Fibroblast of skin of left biceps (primary cell): Measurements from ENCODE around the gene TRIM6.
A peak's percentile ranks its signal among the peaks of the same experiment; 100 is the strongest.
"Not testable (repeated sequence)": the region's sequence is repeated elsewhere in the genome, so short reads cannot be mapped to it uniquely, and the experiment has no call there.

Experiments
- DNase-seq, 2 experiments: peaks; one replicate each; pipeline ENCODE4 v3.0.0-alpha.2; 2013; ENCODE audit warnings: low read depth in 2 of 2

Gene TRIM6, protein sequence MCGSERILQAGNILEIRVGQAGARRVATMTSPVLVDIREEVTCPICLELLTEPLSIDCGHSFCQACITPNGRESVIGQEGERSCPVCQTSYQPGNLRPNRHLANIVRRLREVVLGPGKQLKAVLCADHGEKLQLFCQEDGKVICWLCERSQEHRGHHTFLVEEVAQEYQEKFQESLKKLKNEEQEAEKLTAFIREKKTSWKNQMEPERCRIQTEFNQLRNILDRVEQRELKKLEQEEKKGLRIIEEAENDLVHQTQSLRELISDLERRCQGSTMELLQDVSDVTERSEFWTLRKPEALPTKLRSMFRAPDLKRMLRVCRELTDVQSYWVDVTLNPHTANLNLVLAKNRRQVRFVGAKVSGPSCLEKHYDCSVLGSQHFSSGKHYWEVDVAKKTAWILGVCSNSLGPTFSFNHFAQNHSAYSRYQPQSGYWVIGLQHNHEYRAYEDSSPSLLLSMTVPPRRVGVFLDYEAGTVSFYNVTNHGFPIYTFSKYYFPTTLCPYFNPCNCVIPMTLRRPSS

DNA sequence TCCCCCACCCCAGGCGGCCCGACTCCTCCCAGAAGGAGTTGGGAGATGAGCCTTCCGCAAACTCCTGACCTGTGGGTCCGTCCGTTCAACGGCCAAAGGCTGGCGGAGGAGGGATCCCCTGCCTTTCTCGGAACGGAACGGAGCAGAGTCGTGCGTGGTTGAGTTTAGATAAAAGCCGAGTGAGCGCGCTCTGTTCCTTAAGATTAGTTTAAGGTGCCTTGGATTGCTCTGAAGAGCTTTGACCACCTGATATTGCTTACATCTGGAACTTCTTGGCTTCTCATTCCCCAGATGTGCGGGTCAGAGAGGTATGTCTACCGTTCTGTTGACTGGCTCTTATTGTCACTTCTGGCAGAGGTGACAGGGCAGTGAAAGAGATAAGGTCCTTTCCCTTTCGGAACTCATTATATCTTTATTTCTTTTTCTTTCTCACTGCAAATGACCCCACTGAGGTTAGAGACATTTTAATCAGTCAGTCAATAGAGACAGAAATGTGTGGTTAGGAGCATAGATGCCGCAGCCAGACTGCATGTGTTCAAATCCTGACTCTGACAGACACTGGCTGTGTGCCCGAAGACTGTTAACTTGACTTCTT is at the start of gene TRIM6:
TSS of gene TRIM6 (plus strand) at position 31 of the 595 bp plus-strand sequence. CDS start at position 292, 261 bp downstream.
- no peak for DNase-seq

DNA sequence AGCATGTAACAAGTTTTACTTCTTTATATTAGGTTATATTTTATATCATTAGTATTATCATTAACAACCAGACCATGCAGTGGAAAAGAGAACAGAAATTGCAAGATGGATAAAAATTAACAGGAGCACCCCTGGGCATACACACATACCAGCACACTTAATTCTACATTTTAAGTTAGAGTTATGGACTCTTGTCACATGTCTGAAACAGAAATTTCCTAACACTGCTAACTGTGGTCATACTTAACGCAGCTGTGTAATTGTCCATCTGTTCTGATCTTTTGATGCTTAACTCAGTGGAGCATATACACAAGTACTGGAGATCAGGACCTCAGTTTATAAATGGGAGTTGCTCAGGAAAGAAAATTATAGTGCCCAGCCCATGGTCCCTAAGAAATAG is 48.5 kb upstream of the TRIM6 start:
- DNase-seq, result no peak

DNA sequence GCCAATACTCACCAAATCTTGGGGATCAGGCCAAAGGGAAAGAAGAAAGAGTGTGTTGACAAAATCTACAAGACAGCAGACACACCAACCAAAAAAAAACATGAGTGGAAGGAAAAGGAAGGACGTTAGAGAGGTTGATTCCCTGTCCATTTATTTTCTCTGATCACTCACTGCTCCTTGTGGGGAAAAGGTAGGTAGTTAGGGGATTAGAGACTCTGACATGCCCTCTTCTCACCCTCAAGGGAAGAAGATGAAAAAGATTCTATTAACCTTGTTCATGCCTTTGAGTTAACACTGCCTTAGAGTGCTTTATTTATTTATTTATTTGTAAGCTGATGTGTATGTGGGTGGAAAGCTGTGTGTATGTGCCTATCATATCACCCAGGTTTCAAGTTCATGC is 48.0 kb upstream of the TRIM6 start, which contains the start of gene OR52H1:
TSS of gene OR52H1 (minus strand) at position 101 of the 400 bp plus-strand sequence. CDS start 3,035 bp downstream, outside the sequence.
- no peak for DNase-seq

DNA sequence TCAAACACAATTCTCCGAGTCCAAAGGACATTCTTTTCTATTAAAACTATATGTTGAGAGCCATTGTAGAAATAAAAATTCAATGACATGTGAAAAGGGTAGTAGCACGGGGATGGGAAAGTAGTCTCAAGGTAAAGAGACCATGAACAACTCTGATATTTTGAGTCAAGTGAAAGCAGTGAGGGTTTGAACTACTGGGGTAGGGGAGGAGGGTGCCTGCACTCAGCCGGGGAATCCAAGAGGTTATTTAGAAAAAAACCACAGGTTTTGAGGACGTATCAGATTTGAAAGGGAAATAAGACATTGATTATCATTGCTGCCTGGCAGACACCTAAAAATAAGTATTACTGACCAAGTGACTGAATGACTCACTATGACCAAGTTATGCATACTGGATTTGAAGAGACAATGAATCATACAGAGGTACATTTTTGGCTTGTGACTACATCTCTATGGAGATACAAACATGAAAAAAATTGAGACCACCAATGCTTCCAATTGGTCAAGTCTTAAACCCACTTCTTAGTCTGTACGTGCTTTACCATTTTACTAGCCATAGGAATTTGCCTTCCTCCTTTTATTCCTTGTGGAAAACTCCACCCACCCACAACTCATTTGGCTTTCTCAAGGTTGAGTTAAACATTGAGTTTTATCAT is 45.9 kb upstream of the TRIM6 start:
- DNase-seq, result peak; percentile 71 to 77

DNA sequence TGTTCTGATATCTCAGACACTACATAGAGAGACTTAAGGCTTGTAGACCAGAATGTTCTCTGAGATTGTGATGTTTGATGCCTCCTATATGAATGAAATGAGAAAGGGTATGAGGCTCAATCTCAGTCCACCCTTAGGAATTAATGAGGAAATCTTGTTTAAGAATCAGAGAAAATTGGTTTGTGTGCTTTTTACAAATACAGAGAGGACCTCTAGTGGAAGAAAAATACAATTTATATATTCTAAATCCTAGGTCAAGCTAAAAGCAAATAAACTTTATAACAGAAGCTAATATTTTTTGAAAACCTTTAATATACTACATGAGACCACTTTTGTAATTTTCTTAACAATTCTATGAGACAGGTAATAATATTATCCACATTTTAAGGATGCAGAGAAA is 43.1 kb upstream of the TRIM6 start:
- no peak for DNase-seq

DNA sequence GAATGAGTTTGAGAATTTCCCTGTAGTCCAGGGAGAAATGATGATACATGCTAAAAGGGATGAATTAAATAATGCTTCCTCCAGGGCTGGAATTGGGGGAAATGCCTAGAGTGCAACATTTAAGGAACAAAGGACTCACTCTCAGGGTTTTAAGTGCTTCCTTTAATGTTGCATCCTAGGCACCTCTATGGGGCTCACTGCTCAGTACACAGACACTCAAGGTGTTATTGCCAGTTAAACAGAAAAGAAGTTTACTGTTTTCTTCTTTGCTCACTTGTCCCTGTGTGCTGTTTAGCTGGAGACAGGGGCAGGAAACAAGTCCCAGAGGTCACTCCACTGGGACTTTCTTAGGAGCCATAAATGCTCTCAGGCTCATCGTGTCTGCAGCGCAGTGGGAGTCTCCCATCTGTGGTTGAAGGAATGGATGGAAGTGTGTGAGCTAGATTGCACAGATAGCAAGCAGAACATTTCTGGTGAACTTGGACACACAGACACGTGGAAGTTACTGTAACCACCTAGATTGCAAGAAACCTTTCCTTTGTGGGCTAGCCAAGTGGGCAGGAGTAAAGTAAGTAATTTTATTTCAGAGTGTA is 39.7 kb upstream of the TRIM6 start:
- no peak for DNase-seq

DNA sequence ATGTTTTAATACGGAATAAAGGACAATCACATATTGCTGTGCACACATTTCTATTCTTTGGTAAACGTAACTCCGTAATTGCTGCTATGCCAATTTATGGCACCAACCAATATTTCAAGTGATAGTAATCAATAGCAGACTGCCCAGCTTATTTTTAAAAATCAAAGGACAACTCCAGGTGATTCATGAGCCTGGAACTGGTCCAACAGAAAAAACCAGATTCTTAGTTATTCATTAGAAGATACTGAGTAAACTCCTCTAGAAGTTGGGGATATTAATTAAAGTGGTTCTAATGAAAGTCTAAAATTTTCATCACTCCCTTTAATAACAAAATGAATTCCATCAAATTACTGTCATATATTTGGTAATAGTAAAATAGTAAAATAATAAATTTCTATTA is 38.7 kb upstream of the TRIM6 start:
- DNase-seq, result no peak

DNA sequence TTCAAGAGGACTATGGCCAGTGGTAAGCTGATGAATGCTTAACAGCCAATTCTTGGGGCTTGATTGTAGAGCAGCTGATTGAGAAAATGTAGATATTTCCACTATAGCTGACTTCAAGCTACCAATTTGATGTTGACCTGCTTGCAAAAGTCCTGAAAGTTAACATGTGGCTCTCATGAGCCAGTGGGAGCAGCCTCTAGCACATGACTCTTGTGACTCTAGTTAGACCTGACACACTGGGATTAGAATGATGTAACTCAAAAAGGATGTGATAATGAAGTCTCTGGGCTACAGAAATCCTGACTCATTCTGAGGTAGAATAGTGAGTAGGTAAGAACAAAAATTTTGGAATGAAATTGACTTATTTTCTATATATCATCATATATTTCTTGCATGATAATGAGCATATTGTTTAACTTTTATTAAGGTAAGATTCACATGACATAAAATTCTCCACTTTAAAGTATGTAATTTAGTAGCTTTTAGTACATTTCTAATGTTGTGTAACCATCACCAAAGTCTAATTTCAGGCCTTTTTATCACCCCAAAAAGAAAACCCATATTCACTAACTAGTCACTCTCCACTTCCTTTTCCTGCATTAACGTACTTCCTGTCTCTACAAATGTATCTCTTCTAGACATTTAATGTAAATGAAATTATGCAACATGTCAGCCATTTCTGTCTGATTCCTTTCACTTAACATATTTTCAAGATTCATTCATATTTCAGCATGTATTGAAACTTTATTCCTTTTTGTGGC is 32.0 kb upstream of the TRIM6 start:
- DNase-seq, result no peak

DNA sequence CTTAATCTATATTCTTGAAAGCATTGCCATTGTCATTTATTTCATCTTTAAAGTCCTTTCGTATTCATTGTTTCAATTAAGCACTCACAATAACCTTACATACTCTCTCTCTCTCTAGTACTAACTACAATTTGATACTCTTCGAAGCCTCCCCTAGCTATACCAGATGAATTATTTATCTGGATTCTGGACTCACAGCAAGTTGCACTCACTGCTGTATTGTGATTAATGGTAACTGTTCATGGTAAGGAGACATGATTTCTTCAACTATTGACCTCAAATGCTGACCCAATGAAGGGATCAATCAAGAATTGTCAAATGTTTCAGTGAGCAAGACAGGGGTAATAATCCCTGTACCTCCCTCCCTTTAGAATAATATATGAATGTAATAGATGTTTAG is 21.8 kb upstream of the TRIM6 start:
- DNase-seq, result no peak

DNA sequence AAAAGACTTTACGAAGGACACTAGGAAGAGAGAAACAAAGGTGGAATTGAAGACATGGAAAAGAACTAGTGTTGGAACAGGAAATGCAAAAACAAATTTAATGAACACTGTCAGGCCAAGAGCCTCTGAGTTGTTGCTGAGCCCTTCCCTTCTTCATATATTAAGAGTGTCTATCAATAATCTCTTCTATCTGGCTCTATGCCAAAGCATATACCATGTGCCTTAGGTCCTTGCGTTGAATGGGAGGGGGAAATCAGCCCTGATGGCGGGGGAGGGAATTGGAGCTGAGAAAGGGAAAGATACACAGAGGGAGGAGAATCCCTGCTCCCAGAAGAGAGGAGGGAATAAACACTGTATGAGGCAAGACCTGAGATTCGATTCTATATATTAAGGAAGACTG is 21.3 kb upstream of the TRIM6 start:
- DNase-seq, result no peak

DNA sequence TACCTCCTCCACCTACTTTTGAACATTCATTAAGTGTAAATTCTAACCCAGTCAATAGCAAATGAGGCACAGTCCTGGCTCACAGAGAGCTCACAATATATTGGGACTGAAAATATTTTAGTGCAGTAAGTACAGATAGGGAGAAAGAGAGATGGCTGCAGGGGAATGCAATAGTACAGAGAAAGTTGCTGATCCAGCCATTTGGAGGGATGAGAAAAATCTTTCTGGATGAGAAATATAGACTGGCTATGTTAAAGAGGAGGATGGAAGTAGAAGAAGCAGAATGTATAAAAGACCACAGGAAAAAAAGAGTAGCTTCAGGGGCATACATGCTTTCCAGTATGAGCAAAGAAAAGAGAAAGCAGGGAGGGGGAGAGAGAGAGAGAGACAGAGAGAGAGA is 19.3 kb upstream of the TRIM6 start:
- no peak for DNase-seq

DNA sequence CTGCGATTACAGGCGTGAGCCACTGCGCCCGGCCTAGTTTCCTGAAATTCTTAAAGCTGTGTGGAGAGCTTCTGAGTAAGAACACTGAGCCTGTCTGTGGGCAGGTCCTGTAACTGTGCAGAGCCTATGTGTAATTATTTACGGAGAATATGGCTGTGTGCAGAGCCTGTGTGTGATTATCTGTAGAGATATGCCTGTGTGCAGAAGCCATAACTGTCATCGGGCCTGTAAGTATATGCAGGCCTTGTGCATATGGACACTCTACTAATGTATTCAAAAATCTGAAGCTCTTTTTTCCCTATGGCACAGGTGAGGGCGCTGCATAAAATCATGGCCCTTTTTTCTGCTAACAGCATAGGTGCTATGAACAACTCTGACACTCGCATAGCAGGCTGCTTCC is 15.9 kb upstream of the TRIM6 start, which contains the start of gene OR52B6:
TSS of gene OR52B6 (plus strand) at position 301 of the 400 bp plus-strand sequence. CDS start at position 301, 0 bp downstream.
- DNase-seq, result no peak

DNA sequence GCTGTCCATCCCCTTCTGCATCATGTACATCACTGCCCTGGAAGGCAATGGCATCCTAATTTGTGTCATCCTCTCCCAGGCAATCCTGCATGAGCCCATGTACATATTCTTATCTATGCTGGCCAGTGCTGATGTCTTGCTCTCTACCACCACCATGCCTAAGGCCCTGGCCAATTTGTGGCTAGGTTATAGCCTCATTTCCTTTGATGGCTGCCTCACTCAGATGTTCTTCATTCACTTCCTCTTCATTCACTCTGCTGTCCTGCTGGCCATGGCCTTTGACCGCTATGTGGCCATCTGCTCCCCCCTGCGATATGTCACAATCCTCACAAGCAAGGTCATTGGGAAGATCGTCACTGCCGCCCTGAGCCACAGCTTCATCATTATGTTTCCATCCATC is 15.4 kb upstream of the TRIM6 start:
- DNase-seq, result no peak

DNA sequence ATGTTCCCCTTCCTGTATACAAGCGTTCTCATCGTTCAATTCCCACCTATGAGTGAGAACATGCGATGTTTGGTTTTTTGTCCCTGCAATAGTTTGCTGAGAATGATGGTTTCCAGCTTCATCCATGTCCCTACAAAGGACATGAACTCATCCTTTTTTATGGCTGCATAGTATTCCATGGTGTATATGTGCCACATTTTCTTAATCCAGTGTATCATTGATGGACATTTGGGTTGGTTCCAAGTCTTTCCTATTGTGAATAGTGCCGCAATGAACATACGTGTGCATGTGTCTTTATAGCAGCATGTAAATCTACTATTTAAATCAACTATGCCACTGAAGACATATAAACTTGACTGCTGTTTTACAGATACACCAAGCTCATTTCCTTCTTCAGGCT is 12.0 kb upstream of the TRIM6 start:
- not testable (repeated sequence) for DNase-seq

DNA sequence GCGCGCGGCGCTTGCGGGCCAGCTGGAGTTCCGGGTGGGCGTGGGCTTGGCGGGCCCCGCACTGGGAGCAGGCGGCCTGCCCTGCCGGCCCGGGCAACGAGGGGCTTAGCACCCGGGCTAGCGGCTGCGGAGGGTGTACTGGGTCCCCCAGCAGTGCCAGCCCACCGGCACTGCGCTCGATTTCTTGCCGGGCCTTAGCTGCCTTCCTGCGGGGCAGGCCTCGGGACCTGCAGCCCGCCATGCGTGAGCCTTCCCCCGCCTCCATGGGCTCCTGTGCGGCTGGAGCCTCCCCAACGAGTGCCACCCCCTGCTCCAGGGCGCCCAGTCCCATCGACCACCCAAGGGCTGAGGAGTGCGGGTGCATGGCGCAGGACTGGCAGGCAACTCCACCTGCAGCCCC is 6.5 kb upstream of the TRIM6 start:
- not testable (repeated sequence) for DNase-seq

DNA sequence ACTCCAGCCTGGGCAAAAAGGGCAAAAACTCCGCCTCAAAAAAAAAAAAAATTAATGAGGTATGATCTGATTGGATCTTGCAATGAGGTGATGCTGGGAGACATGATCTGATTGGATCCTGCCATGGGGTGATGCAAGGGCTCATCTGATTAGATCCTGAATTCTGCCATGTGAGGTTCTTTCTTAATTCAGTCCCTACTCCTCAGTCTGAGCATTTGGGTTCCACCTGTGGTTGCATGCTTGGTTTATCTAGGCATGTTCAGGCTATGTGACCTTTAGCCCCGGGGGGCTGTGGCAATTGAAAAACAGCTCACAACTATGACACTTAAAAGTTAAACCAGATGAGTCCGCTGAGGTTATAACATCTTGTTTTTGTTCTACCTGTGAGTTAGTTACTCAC is 4.8 kb upstream of the TRIM6 start:
- no peak for DNase-seq

DNA sequence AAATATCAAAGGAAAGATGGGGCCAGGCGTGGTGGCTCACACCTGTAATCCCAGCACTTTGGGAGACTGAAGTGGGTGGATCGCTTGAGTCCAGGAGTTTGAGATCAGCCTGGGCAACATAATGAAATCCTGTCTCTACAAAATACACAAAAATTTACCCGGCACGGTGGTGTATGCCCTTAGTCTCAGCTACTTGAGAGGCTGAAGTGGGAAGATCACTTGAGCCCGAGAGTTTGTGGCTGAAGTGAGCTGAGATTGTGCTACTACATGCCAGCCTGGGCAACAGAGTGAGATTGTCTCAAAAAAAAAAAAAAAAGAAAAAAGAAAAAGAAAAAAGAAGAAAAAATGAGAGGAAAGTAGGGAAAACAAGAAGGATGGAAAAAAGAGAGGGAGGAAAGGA is 3.8 kb upstream of the TRIM6 start:
- DNase-seq, result no peak

DNA sequence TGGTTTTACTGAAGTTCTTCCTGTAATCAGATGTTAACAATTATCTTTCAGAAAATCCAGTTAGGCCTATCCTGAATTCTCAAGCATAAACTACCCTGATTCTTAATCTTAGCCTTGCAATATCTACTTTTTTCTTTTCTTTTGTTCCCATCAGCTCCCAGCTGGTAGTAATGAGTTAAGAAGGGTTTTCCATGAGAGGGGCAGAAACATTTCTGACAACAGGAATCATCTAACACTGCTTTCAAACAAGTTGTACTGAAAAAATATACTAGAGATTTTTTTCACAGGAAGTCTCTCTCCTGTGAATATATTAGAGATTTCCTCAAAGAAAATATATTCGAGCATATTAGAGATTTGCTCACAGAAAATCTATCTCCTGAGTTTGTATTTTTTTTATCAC is 3.3 kb upstream of the TRIM6 start:
- no peak for DNase-seq

DNA sequence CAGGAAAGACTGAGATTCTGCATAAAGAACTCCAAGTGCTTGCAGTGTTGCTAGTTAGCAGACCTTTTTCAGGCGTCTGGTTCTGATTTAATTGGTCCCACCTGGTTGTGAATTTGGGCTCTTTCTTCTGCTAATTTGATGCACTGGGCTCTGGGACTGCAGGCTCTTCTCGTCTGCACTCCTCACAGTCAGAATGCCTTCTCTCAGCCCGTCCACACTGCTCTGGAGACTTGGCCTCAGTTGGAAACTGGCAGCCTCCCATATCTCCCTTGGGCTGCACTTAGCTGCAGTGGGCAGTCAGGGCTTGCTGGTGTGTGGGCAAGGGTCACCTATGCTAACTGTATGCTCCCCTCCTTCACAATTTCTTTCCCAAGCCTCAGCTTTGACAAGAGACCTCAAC is 1.5 kb downstream of the TRIM6 start:
- no peak for DNase-seq

DNA sequence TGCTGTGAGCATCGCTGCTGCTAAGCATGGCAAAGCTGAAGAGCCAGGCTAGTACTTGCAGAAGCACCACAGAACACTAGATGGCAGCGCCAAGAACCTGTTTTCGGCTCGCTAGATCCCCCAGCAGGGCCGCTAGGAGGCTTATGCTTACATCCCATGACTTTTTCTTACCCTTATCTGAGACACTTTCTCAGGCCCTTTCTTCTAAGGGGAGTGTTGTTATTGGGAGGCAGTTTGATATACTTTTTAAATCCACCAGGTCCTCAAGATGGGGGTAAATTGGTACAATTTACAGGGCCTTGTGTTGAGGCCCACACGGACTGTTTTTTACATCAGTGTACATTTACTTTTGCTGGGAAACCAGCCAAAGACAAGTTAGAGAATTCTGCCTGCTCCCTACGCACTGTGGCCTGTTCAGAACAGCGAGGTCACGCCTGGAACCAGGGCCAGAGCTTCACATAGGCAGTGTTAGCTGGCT is 4.0 kb downstream of the TRIM6 start:
- DNase-seq, result peak in 1 of 2 experiments; percentile 36

DNA sequence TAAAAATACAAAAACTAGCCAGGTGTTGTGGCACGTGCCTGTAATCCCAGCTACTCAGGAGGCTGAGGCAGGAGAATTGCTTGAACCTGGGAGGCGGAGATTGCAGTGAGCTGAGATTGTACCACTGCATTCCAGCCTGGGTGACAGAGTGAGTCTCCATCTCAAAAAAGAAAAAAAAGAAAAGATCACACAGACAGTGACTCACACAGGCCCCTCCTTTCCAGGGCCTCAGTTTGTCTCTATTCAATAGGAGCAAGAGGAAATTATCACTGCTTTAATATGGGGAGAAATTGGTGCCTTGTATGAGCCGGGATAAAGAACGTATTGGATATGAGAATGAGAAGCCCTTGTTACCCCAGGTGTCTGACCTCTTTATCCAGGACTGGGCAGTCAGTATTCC is 6.4 kb downstream of the TRIM6 start:
- not testable (repeated sequence) for DNase-seq
